Posterior vena cava (tissue), 2 donors: ENCODE data around the gene COX5B. TPM values are rescaled to one million over a fixed set of nuclear protein-coding genes. Genes with fewer than 3 reads are reported as not detected.

ENCODE experiments used
- DNase-seq: peaks from one replicate; pipeline ENCODE4 v3.0.0-alpha.2; 2020; ENCODE audit warnings: low spot score
- intact Hi-C, 2 donors: fragments of 100-400 bp; cut with DNase I; formaldehyde crosslinking; loops; one replicate each; pipeline versions ENCODE4 v1.14.1 to v1.14.2; 2022 to 2023
- total RNA-seq, 2 donors: library from RNA; stranded (reverse); fragmentation: NEBNext Ultra II Directional; extraction: Animal tissue kit (Norgen Biotek cat#: 25700); gene quantifications; one replicate each; pipeline ENCODE4 v1.2.1, GENCODE V29; 2021
- donor health status: DM: yes; HTN: yes; CAD: no.
- donor health status: DM: yes; HTN: yes; CAD: no.

The COX5B gene
- total RNA-seq, 2 donors from 2014 or later: 141 to 174 TPM

GRCh38 chr2:97651114-97651513 is 5.3 kb downstream of the COX5B start:
- intact Hi-C loops: no loop called here

GRCh38 chr2:97653473-97653872 is 7.6 kb downstream of the COX5B start:
- intact Hi-C loops: no loop called here

More at GRCh38 chr2:97651114-97651513, 5.3 kb downstream of the COX5B start:
- no peak for DNase-seq

GRCh38 chr2:97653874-97654273 is 8.0 kb downstream of the COX5B start:
- intact Hi-C loops: no loop called here
- no peak for DNase-seq

More at GRCh38 chr2:97653473-97653872, 7.6 kb downstream of the COX5B start:
- no peak for DNase-seq

- DNase-seq: no peak
- intact Hi-C loops: no loop called here
Measured at GRCh38 chr2:97654309-97654708, 8.4 kb downstream of the COX5B start.

- intact Hi-C loops: no loop called here
- DNase-seq: no peak
Measured at GRCh38 chr2:97654791-97655190, 8.9 kb downstream of the COX5B start.

- no peak for DNase-seq
- intact Hi-C loops: no loop called here
Measured at GRCh38 chr2:97656129-97656755, 10.4 kb downstream of the COX5B start.

- DNase-seq: no peak
- intact Hi-C loops: no loop called here
Measured at GRCh38 chr2:97656905-97657587, 11.2 kb downstream of the COX5B start.

- intact Hi-C loops: no loop called here
- no peak for DNase-seq
Measured at GRCh38 chr2:97657986-97658690, 12.3 kb downstream of the COX5B start.

- intact Hi-C loops: no loop called here
Measured at GRCh38 chr2:97658691-97659157, 12.9 kb downstream of the COX5B start.

GRCh38 chr2:97659256-97660043 is 13.6 kb downstream of the COX5B start:
- intact Hi-C loops: no loop called here
- DNase-seq: no peak

More at GRCh38 chr2:97658691-97659157, 12.9 kb downstream of the COX5B start:
- no peak for DNase-seq

GRCh38 chr2:97660044-97660774 is 14.3 kb downstream of the COX5B start:
- intact Hi-C loops: no loop called here
- DNase-seq: no peak

GRCh38 chr2:97660775-97661389 is 15.0 kb downstream of the COX5B start:
- no peak for DNase-seq
- intact Hi-C loops: no loop called here

- intact Hi-C loops: no loop called here
- no peak for DNase-seq
Measured at GRCh38 chr2:97661927-97662326, 16.1 kb downstream of the COX5B start.

- intact Hi-C loops: no loop called here
- DNase-seq: no peak
Measured at GRCh38 chr2:97662386-97662894, 16.6 kb downstream of the COX5B start.

- peak; percentile 91 for DNase-seq
- intact Hi-C loops: no loop called here
Measured at GRCh38 chr2:97662895-97663625, 17.2 kb downstream of the COX5B start.

GRCh38 chr2:97663626-97663961 is 17.7 kb downstream of the COX5B start:
- intact Hi-C loops: no loop called here
- no peak for DNase-seq

- intact Hi-C loops: no loop called here
- DNase-seq: peak; percentile 98
Measured at GRCh38 chr2:97663962-97664635, 18.2 kb downstream of the COX5B start, which contains the start of gene ACTR1B. ACTR1B (minus strand) TSS chr2:97664044; CDS start chr2:97663890, 154 bp downstream.
